ENCODE results near the gene PPP1R9B. TPM values are rescaled to one million over a fixed set of nuclear protein-coding genes. Genes with fewer than 3 reads are reported as not detected.

The PPP1R9B gene
- total RNA-seq, 2 donors from 2014 or later, result 36.2 to 79.7 TPM

- 80% methylated on average over 20 of the region's 20 CpGs for WGBS
- intact Hi-C loops (cut with DNase I), result no loop called here
- H3K27ac ChIP-seq, result peak overlapping the region; percentile 64 to 68
- no peaks in the 10 kb centered on the region for H3K27me3 ChIP-seq (replicated peaks; ENCODE audit: insufficient read depth)
- H3K4me1 ChIP-seq (replicated peaks), result peaks cover 5% of the 10 kb centered on the region
- no peaks in the 10 kb centered on the region for H3K9me3 ChIP-seq
- H3K4me3 ChIP-seq, result no peak overlapping the region
- no peak for TF ChIP-seq POLR2A (IDR thresholded peaks at IDR 0.05)
- no peak for TF ChIP-seq POLR2AphosphoS5 (IDR thresholded peaks at IDR 0.05)
- no peak for TF ChIP-seq CTCF (IDR thresholded peaks at IDR 0.05)
- no peak for DNase-seq (ENCODE audit: low spot score)
- no peaks in the 10 kb centered on the region for H3K36me3 ChIP-seq
Observed at GRCh38 chr17:50176559-50177357, 26.3 kb upstream of the PPP1R9B start.

GRCh38 chr17:50175035-50175807 lies 24.7 kb upstream of the PPP1R9B start:
- no peaks in the 10 kb centered on the region for H3K27me3 ChIP-seq (replicated peaks; ENCODE audit: insufficient read depth)
- no peak for DNase-seq (ENCODE audit: low spot score)
- H3K4me1 ChIP-seq (replicated peaks), result peaks cover 5% of the 10 kb centered on the region
- intact Hi-C loops (cut with DNase I), result no loop called here
- peak overlapping the region; percentile 12 to 68 for H3K27ac ChIP-seq
- 77% methylated on average over 7 of the region's 16 CpGs for WGBS
- no peaks in the 10 kb centered on the region for H3K36me3 ChIP-seq
- H3K9me3 ChIP-seq, result no peaks in the 10 kb centered on the region
- no peak for TF ChIP-seq CTCF (IDR thresholded peaks at IDR 0.05)
- no peak for TF ChIP-seq POLR2A (IDR thresholded peaks at IDR 0.05)
- no peak overlapping the region for H3K4me3 ChIP-seq

GRCh38 chr17:50174444-50174843 lies 24.0 kb upstream of the PPP1R9B start:
- Histone ChIP-seq H3K27ac (no peak overlapping the region), H3K36me3 (no peaks in the 10 kb centered on the region), H3K9me3 (no peaks in the 10 kb centered on the region), H3K27me3 (replicated peaks; ENCODE audit: insufficient read depth) (no peaks in the 10 kb centered on the region), H3K4me1 (replicated peaks) (peaks cover 5% of the 10 kb centered on the region), H3K4me3 (no peak overlapping the region)
- intact Hi-C loops (cut with DNase I), result no loop called here
- 82% methylated on average over 6 of the region's 6 CpGs for WGBS
- no peak for TF ChIP-seq POLR2AphosphoS5 (IDR thresholded peaks at IDR 0.05)
- TF ChIP-seq POLR2A (IDR thresholded peaks at IDR 0.05), result no peak
- no peak for TF ChIP-seq CTCF (IDR thresholded peaks at IDR 0.05)
- no peak for DNase-seq (ENCODE audit: low spot score)

- DNase-seq (ENCODE audit: low spot score), result no peak
Observed at GRCh38 chr17:50173335-50173941, 23.0 kb upstream of the PPP1R9B start.

More at GRCh38 chr17:50173335-50173941, 23.0 kb upstream of the PPP1R9B start:
- intact Hi-C loops (cut with DNase I), result no loop called here
- Histone ChIP-seq H3K4me3 (no peak overlapping the region), H3K27me3 (replicated peaks; ENCODE audit: insufficient read depth) (no peaks in the 10 kb centered on the region), H3K9me3 (no peaks in the 10 kb centered on the region), H3K36me3 (no peaks in the 10 kb centered on the region), H3K4me1 (replicated peaks) (peaks cover 1% of the 10 kb centered on the region), H3K27ac (peak overlapping the region; percentile 52 to 63)
- TF ChIP-seq POLR2A (IDR thresholded peaks at IDR 0.05) (no peak), POLR2AphosphoS5 (IDR thresholded peaks at IDR 0.05) (no peak), CTCF (IDR thresholded peaks at IDR 0.05) (no peak)
- 55% methylated on average over 10 of the region's 10 CpGs for WGBS

Measured in prostate gland (tissue), 2 donors.